Tibial nerve (tissue), 4 donors: ENCODE results near the gene TYMP.

ENCODE experiments used
- EP300 ChIP-seq, 2 donors: sonication (generic); formaldehyde crosslinking; IDR thresholded peaks; one replicate each; pipeline ENCODE4 v1.6.1; 2017; ENCODE audit warnings: antibody characterized with exemption in 2 of 2, mild to moderate bottlenecking in 1 of 2
- POLR2A ChIP-seq, 2 donors: fragments of 450-650 bp; IDR thresholded peaks; one replicate each; pipeline ENCODE4 v1.6.1; 2017; ENCODE audit warnings: antibody characterized with exemption in 2 of 2, mild to moderate bottlenecking in 2 of 2, moderate library complexity in 2 of 2
- TF ChIP-seq, protein P1 (sequence below), 5 experiments: fragments of 200-600 bp in 3 of 5; fragments of 450-650 bp in 2 of 5; sonication (generic) in 3 of 5; IDR thresholded peaks; one replicate each; pipeline ENCODE4 v1.5.1; 2016 to 2019; ENCODE audit warnings: antibody characterized with exemption in 5 of 5, mild to moderate bottlenecking in 3 of 5, moderate library complexity in 2 of 5

DNA sequence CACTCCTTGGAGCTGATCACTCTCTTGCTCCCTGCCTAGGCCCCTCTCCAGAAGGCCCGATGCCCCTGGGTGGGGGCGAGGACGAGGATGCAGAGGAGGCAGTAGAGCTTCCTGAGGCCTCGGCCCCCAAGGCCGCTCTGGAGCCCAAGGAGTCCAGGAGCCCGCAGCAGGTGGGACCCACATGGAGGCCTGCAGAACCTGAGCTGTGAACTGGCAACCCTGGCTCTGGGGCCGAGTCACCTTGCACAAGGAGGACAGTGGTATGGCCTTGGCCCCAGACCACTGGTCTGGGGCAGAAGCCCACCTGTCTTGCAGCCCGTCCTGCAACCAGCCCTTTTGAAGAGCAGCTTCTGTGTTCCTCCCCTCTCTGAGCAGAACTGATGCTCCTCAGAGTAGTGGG is 10.7 kb downstream of the TYMP start:
- TF ChIP-seq POLR2A (IDR thresholded peaks at IDR 0.05) (no peak), EP300 (IDR thresholded peaks at IDR 0.05) (no peak)
- TF ChIP-seq, protein P1, sequence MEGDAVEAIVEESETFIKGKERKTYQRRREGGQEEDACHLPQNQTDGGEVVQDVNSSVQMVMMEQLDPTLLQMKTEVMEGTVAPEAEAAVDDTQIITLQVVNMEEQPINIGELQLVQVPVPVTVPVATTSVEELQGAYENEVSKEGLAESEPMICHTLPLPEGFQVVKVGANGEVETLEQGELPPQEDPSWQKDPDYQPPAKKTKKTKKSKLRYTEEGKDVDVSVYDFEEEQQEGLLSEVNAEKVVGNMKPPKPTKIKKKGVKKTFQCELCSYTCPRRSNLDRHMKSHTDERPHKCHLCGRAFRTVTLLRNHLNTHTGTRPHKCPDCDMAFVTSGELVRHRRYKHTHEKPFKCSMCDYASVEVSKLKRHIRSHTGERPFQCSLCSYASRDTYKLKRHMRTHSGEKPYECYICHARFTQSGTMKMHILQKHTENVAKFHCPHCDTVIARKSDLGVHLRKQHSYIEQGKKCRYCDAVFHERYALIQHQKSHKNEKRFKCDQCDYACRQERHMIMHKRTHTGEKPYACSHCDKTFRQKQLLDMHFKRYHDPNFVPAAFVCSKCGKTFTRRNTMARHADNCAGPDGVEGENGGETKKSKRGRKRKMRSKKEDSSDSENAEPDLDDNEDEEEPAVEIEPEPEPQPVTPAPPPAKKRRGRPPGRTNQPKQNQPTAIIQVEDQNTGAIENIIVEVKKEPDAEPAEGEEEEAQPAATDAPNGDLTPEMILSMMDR (IDR thresholded peaks at IDR 0.05): no peak
